WTC11 (cell line): ENCODE measurements around the gene PLEKHG5. TPM values are rescaled to one million over a fixed set of nuclear protein-coding genes. Genes with fewer than 3 reads are reported as not detected.

Experiments
- ATF1 ChIP-seq: sonication (generic); formaldehyde crosslinking; IDR thresholded peaks from 2 replicates; pipeline ENCODE4 v1.8.1; 2023; ENCODE audit warnings: mild to moderate bottlenecking, moderate library complexity, missing genetic modification reagents
- CREB1 ChIP-seq: sonication (generic); formaldehyde crosslinking; IDR thresholded peaks from 2 replicates; pipeline ENCODE4 v1.8.0; 2023; ENCODE audit warnings: mild to moderate bottlenecking, missing genetic modification reagents
- CREM ChIP-seq: sonication (generic); formaldehyde crosslinking; IDR thresholded peaks from 2 replicates; pipeline ENCODE4 v1.8.1; 2022; ENCODE audit warnings: mild to moderate bottlenecking, missing genetic modification reagents, moderate library complexity
- ESRRA ChIP-seq: sonication (generic); formaldehyde crosslinking; IDR thresholded peaks from 2 replicates; pipeline ENCODE4 v1.8.1; 2022; ENCODE audit warnings: mild to moderate bottlenecking, missing genetic modification reagents, borderline replicate concordance
- GTF2I ChIP-seq: fragments of 250-450 bp; sonication (Bioruptor Pico); conservative IDR thresholded peaks from 2 replicates; pipeline ENCODE4 v1.4.0; 2021; ENCODE audit warnings: mild to moderate bottlenecking
- KAT7 ChIP-seq: sonication (generic); formaldehyde crosslinking; IDR thresholded peaks from 2 replicates; pipeline ENCODE4 v1.8.1; 2023; ENCODE audit warnings: missing genetic modification reagents, mild to moderate bottlenecking, borderline replicate concordance
- NFE2L1 ChIP-seq: sonication (generic); formaldehyde crosslinking; IDR thresholded peaks from 2 replicates; pipeline ENCODE4 v1.8.1; 2023; ENCODE audit warnings: missing genetic modification reagents
- SOX15 ChIP-seq: fragments of 250-450 bp; sonication (Bioruptor Pico); IDR thresholded peaks from 2 replicates; pipeline ENCODE4 v1.9.0; 2021; ENCODE audit warnings: mild to moderate bottlenecking
- TCF7 ChIP-seq: sonication (generic); formaldehyde crosslinking; IDR thresholded peaks from 2 replicates; pipeline ENCODE4 v1.8.0; 2022; ENCODE audit warnings: mild to moderate bottlenecking, low read depth, missing genetic modification reagents, moderate library complexity
- TEAD4 ChIP-seq: sonication (generic); formaldehyde crosslinking; IDR thresholded peaks from 2 replicates; pipeline ENCODE4 v1.8.0; 2022; ENCODE audit warnings: mild to moderate bottlenecking, missing genetic modification reagents
- ZNF121 ChIP-seq: sonication (generic); formaldehyde crosslinking; IDR thresholded peaks from 2 replicates; pipeline ENCODE4 v1.8.0; 2023; ENCODE audit warnings: missing genetic modification reagents
- ZNF138 ChIP-seq: sonication (generic); formaldehyde crosslinking; conservative IDR thresholded peaks from 2 replicates; pipeline ENCODE4 v1.8.1; 2022; ENCODE audit warnings: mild to moderate bottlenecking, moderate library complexity, missing genetic modification reagents
- ZNF423 ChIP-seq: fragments of 250-450 bp; sonication (Bioruptor Pico); IDR thresholded peaks from 2 replicates; pipeline ENCODE4 v2.1.2; 2022; ENCODE audit warnings: mild to moderate bottlenecking, moderate library complexity
- total RNA-seq: library from RNA; stranded (reverse); gene quantifications from 3 replicates; pipeline ENCODE4 v1.2.3, GENCODE V29; 2021
- TF ChIP-seq, protein P1 (sequence below): sonication (generic); formaldehyde crosslinking; IDR thresholded peaks from 2 replicates; pipeline ENCODE4 v1.8.0; 2022; ENCODE audit warnings: mild to moderate bottlenecking, missing genetic modification reagents
- TF ChIP-seq, protein P2 (sequence below): sonication (generic); formaldehyde crosslinking; IDR thresholded peaks from 2 replicates; pipeline ENCODE4 v1.8.1; 2022; ENCODE audit warnings: missing genetic modification reagents, borderline replicate concordance
- TF ChIP-seq, protein P3 (sequence below): fragments of 250-450 bp; sonication (Bioruptor Pico); IDR thresholded peaks from 2 replicates; pipeline ENCODE4 v1.9.0; 2021; ENCODE audit warnings: mild to moderate bottlenecking
- TF ChIP-seq, protein P4 (sequence below): sonication (generic); formaldehyde crosslinking; IDR thresholded peaks from 2 replicates; pipeline ENCODE4 v1.8.1; 2023; ENCODE audit warnings: mild to moderate bottlenecking, missing genetic modification reagents
- TF ChIP-seq, protein P5 (sequence below): sonication (generic); formaldehyde crosslinking; IDR thresholded peaks from 2 replicates; pipeline ENCODE4 v1.8.0; 2023; ENCODE audit warnings: mild to moderate bottlenecking, missing genetic modification reagents
- TF ChIP-seq, protein P6 (sequence below): sonication (generic); formaldehyde crosslinking; IDR thresholded peaks from 2 replicates; pipeline ENCODE4 v1.8.0; 2022; ENCODE audit warnings: mild to moderate bottlenecking, missing genetic modification reagents
- TF ChIP-seq, protein P7 (sequence below): fragments of 250-450 bp; sonication (Bioruptor Pico); conservative IDR thresholded peaks from 2 replicates; pipeline ENCODE4 v1.9.0; 2021; ENCODE audit warnings: mild to moderate bottlenecking
- TF ChIP-seq, protein P8 (sequence below): sonication (generic); formaldehyde crosslinking; IDR thresholded peaks from 2 replicates; pipeline ENCODE4 v1.8.1; 2023; ENCODE audit warnings: mild to moderate bottlenecking, missing genetic modification reagents, borderline replicate concordance
- TF ChIP-seq, protein P9 (sequence below): sonication (generic); formaldehyde crosslinking; IDR thresholded peaks from 2 replicates; pipeline ENCODE4 v1.8.1; 2023; ENCODE audit warnings: mild to moderate bottlenecking, moderate library complexity, missing genetic modification reagents

Gene PLEKHG5
- total RNA-seq, 1 experiment from 2014 or later, result 27.5 TPM

DNA sequence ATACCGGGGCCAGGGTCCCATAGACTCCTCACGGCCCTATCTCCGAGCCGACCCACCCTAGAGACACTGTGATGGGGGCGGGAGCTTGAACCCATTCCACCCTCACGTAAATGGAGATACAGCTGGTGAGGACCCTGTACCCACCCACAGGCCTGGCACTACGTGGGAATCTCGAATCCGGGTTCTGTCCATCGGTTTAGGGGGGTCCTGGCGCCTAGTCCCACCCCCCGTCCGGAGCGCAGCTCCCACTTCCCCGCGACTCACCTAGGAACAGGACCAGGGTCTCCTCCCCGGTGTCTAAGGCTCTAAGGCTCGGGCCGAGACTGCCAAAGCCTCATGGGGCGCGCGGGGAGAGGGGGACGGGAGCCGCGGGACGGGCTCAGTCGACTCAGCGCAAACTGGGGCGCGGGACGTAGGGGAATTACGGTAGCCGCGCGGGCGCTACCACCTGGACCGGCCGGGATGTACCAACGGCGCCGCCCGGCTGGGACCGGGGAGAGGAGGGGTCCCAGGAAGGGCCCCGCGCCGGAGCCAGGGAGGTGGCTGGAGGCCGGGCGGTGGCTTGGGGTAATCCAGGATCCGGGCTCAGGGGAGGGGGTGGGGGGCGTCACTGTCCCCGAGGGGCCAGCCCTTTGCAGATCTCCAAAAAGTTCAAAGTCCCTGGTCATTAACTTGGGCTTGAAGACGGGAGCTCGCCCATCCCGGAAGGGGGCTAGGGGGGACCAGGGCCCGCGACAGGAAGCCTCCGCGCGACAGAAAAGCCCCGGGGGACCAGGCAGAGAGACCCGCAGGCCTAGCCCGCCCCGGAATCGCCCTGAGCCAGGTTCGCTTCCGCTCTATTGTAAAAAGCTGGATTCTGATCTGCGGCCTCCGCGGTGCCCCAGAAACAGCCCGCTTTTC, 1.0 kb downstream of the PLEKHG5 start (continued):
- TF ChIP-seq, protein P1, sequence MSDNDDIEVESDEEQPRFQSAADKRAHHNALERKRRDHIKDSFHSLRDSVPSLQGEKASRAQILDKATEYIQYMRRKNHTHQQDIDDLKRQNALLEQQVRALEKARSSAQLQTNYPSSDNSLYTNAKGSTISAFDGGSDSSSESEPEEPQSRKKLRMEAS (CRISPR knock-in tag), result peak; percentile 61
- TF ChIP-seq, protein P2, sequence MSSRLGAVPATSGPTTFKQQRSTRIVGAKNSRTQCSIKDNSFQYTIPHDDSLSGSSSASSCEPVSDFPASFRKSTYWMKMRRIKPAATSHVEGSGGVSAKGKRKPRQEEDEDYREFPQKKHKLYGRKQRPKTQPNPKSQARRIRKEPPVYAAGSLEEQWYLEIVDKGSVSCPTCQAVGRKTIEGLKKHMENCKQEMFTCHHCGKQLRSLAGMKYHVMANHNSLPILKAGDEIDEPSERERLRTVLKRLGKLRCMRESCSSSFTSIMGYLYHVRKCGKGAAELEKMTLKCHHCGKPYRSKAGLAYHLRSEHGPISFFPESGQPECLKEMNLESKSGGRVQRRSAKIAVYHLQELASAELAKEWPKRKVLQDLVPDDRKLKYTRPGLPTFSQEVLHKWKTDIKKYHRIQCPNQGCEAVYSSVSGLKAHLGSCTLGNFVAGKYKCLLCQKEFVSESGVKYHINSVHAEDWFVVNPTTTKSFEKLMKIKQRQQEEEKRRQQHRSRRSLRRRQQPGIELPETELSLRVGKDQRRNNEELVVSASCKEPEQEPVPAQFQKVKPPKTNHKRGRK (CRISPR knock-in tag), result no peak
- TF ChIP-seq ZNF423, result peak; percentile 85
- TF ChIP-seq SOX15 (CRISPR knock-in tag), result no peak
- no peak for TF ChIP-seq NFE2L1 (CRISPR knock-in tag)
- TF ChIP-seq, protein P3, sequence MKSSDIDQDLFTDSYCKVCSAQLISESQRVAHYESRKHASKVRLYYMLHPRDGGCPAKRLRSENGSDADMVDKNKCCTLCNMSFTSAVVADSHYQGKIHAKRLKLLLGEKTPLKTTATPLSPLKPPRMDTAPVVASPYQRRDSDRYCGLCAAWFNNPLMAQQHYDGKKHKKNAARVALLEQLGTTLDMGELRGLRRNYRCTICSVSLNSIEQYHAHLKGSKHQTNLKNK (CRISPR knock-in tag), result no peak
- TF ChIP-seq, protein P4, sequence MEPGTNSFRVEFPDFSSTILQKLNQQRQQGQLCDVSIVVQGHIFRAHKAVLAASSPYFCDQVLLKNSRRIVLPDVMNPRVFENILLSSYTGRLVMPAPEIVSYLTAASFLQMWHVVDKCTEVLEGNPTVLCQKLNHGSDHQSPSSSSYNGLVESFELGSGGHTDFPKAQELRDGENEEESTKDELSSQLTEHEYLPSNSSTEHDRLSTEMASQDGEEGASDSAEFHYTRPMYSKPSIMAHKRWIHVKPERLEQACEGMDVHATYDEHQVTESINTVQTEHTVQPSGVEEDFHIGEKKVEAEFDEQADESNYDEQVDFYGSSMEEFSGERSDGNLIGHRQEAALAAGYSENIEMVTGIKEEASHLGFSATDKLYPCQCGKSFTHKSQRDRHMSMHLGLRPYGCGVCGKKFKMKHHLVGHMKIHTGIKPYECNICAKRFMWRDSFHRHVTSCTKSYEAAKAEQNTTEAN, result peak; percentile 55; the same call in 1 of the 2 replicates
- TF ChIP-seq, protein P5, sequence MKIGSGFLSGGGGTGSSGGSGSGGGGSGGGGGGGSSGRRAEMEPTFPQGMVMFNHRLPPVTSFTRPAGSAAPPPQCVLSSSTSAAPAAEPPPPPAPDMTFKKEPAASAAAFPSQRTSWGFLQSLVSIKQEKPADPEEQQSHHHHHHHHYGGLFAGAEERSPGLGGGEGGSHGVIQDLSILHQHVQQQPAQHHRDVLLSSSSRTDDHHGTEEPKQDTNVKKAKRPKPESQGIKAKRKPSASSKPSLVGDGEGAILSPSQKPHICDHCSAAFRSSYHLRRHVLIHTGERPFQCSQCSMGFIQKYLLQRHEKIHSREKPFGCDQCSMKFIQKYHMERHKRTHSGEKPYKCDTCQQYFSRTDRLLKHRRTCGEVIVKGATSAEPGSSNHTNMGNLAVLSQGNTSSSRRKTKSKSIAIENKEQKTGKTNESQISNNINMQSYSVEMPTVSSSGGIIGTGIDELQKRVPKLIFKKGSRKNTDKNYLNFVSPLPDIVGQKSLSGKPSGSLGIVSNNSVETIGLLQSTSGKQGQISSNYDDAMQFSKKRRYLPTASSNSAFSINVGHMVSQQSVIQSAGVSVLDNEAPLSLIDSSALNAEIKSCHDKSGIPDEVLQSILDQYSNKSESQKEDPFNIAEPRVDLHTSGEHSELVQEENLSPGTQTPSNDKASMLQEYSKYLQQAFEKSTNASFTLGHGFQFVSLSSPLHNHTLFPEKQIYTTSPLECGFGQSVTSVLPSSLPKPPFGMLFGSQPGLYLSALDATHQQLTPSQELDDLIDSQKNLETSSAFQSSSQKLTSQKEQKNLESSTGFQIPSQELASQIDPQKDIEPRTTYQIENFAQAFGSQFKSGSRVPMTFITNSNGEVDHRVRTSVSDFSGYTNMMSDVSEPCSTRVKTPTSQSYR, result no peak
- TF ChIP-seq ZNF138 (CRISPR knock-in tag), result no peak
- no peak for TF ChIP-seq TCF7 (CRISPR knock-in tag)
- no peak for TF ChIP-seq ZNF121 (CRISPR knock-in tag)
- TF ChIP-seq, protein P6, sequence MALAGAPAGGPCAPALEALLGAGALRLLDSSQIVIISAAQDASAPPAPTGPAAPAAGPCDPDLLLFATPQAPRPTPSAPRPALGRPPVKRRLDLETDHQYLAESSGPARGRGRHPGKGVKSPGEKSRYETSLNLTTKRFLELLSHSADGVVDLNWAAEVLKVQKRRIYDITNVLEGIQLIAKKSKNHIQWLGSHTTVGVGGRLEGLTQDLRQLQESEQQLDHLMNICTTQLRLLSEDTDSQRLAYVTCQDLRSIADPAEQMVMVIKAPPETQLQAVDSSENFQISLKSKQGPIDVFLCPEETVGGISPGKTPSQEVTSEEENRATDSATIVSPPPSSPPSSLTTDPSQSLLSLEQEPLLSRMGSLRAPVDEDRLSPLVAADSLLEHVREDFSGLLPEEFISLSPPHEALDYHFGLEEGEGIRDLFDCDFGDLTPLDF (CRISPR knock-in tag), result no peak
- no peak for TF ChIP-seq GTF2I (CRISPR knock-in tag)
- TF ChIP-seq, protein P7, sequence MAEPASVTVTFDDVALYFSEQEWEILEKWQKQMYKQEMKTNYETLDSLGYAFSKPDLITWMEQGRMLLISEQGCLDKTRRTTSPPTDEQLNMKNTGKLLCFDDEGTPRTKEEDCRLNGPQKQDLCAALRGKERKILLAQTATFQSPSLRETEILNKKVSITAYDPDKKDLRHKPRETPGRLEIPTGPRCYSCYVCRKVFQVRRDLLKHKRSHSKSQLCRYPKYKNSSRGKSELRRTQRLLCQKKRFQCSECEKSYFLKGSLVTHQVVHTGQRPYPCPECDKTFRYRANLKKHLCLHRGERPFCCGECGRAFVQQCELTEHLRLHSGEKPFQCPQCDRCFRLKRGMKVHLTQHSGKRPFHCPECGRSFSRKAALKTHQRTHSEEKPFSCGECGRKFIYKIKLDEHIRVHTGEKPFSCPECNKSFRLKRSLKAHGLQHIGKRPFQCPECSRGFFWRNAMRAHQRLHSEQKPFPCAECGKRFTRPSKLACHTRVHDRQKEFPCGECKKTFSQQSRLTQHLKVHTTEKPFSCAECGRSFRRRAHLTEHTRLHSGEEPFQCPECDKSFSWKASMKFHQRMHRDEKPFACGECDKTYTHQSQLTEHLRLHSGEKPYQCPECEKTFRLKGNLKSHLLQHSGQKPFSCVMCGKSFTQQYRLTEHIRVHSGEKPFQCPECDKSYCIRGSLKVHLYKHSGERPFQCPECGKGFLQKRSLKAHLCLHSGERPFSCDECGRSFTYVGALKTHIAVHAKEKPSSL (CRISPR knock-in tag), result no peak
- 0 out of 2 replicates have a peak, but pooled peaks have one; percentile 48 for TF ChIP-seq KAT7 (CRISPR knock-in tag)
- no peak for TF ChIP-seq CREB1
- TF ChIP-seq, protein P8, sequence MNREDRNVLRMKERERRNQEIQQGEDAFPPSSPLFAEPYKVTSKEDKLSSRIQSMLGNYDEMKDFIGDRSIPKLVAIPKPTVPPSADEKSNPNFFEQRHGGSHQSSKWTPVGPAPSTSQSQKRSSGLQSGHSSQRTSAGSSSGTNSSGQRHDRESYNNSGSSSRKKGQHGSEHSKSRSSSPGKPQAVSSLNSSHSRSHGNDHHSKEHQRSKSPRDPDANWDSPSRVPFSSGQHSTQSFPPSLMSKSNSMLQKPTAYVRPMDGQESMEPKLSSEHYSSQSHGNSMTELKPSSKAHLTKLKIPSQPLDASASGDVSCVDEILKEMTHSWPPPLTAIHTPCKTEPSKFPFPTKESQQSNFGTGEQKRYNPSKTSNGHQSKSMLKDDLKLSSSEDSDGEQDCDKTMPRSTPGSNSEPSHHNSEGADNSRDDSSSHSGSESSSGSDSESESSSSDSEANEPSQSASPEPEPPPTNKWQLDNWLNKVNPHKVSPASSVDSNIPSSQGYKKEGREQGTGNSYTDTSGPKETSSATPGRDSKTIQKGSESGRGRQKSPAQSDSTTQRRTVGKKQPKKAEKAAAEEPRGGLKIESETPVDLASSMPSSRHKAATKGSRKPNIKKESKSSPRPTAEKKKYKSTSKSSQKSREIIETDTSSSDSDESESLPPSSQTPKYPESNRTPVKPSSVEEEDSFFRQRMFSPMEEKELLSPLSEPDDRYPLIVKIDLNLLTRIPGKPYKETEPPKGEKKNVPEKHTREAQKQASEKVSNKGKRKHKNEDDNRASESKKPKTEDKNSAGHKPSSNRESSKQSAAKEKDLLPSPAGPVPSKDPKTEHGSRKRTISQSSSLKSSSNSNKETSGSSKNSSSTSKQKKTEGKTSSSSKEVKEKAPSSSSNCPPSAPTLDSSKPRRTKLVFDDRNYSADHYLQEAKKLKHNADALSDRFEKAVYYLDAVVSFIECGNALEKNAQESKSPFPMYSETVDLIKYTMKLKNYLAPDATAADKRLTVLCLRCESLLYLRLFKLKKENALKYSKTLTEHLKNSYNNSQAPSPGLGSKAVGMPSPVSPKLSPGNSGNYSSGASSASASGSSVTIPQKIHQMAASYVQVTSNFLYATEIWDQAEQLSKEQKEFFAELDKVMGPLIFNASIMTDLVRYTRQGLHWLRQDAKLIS (CRISPR knock-in tag), result 0 out of 2 replicates have a peak, but pooled peaks have one; percentile 48
- no peak for TF ChIP-seq TEAD4 (CRISPR knock-in tag)
- TF ChIP-seq ATF1 (CRISPR knock-in tag), result no peak
- peak; percentile 33; the same call in 1 of the 2 replicates for TF ChIP-seq CREM
- TF ChIP-seq, protein P9, sequence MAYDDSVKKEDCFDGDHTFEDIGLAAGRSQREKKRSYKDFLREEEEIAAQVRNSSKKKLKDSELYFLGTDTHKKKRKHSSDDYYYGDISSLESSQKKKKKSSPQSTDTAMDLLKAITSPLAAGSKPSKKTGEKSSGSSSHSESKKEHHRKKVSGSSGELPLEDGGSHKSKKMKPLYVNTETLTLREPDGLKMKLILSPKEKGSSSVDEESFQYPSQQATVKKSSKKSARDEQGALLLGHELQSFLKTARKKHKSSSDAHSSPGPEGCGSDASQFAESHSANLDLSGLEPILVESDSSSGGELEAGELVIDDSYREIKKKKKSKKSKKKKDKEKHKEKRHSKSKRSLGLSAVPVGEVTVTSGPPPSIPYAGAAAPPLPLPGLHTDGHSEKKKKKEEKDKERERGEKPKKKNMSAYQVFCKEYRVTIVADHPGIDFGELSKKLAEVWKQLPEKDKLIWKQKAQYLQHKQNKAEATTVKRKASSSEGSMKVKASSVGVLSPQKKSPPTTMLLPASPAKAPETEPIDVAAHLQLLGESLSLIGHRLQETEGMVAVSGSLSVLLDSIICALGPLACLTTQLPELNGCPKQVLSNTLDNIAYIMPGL (CRISPR knock-in tag), result peak; percentile 87
- no peak for TF ChIP-seq ESRRA (CRISPR knock-in tag)
